Fibroblast of pulmonary artery (primary cell): Measurements from ENCODE around the gene FAM78B.

ENCODE experiments used
- DNase-seq: peaks from one replicate; pipeline ENCODE4 v3.0.0-alpha.2; 2010; ENCODE audit warnings: low read depth
- H3K4me3 ChIP-seq: replicated peaks from 2 replicates; pipeline ENCODE4 v1.5.1; 2011; ENCODE audit warnings: low read depth, mild to moderate bottlenecking, control low read depth, low read length, moderate library complexity
- CTCF ChIP-seq: IDR thresholded peaks from 2 replicates; pipeline ENCODE4 v1.5.1; 2011; ENCODE audit warnings: mild to moderate bottlenecking, control low read depth, low read length, inconsistent platforms; ENCODE audit errors: missing control alignments

The FAM78B gene

GRCh38 chr1:166026555-166026954, 140.2 kb downstream of the FAM78B start:
- no peak for TF ChIP-seq CTCF
- no peak for DNase-seq
- H3K4me3 ChIP-seq: no peak overlapping the region

GRCh38 chr1:166026143-166026542, 140.7 kb downstream of the FAM78B start:
- no peak for DNase-seq
- H3K4me3 ChIP-seq: no peak overlapping the region
- TF ChIP-seq CTCF: no peak

DNA sequence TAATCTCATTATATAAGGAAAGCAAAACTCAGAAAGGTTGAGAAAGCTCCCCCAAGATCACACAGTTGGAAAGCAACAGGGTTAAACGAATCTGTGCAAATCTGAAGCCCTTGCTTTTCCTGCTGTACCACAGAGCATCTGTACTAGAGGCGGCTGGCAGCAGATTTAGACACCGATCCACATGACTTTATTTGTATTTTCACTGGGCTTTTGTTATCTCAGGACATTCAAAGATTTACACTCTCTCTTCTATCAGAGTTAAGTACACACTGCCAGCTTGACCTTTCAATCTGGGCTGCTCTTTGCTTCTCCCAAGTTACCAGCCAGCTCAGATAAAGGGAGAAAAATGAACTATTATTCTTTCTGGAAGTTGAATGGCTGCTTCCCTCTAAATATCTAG, 146.6 kb downstream of the FAM78B start:
- no peak for DNase-seq
- H3K4me3 ChIP-seq: no peak overlapping the region
- TF ChIP-seq CTCF: no peak
